ENCODE measurements around the gene PTPRF. TPM values are rescaled to one million over a fixed set of nuclear protein-coding genes. Genes with fewer than 3 reads are reported as not detected.
A peak's percentile ranks its signal among the peaks of the same experiment; 100 is the strongest.

The PTPRF gene
- total RNA-seq, 3 donors from 2014 or later (not counting 1 experiment from before 2014, with no cell fraction given) = 0.12 to 1.9 TPM; not detected in 1

DNA sequence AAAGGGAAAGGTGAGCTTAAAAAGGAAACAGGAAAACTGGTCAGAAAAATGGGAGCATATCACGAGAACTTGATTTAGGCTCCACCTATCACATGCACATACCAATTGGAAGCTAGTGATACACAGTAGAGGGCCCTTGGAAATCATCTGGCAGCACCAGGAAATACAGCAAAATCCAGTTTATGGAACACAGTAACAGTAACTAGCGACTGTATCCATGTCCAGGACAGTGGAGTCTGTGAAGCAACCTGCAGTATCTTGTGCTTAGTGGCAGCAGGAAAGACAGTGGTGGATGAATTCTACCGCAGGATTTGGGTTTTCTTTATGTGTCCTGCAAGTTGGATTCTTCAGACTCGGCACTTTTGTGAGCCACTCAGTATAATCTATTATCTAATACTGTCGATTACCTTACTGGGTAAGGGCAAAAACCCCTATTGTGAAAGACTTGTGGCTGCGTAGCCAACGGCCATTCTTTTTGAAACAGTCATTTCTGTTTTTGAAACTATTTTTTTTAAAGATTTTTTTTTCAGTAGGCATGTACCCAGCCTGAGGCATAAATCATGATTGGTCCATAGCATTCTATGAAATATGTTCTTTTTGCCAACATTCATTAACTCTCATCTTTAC lies 117.7 kb downstream of the PTPRF start:
- Mint-ChIP-seq H3K9me3 (no peaks in the 10 kb centered on the region), H3K36me3 (no peaks in the 10 kb centered on the region), H3K4me1 (peaks cover 27 to 34% of the 10 kb centered on the region in 2 donors), H3K27me3 (ENCODE audit: low read depth in 2 of 2) (peaks cover 7 to 11% of the 10 kb centered on the region in 2 donors), H3K27ac (peak overlapping the region; percentile 96 to 97), H3K4me3 (peak overlapping the region; percentile 99)
- no peak overlapping the region for H3K27ac ChIP-seq (ENCODE audit: low read length)
- H3K4me1 ChIP-seq (ENCODE audit: control insufficient read depth, insufficient read depth, low read length) = peaks cover 19% of the 10 kb centered on the region
- no peaks in the 10 kb centered on the region for H3K27me3 ChIP-seq (ENCODE audit: control insufficient read depth, insufficient read depth, low read length)
- peaks cover 2% of the 10 kb centered on the region for H3K36me3 ChIP-seq (ENCODE audit: control insufficient read depth, insufficient read depth, low read length)
- intact Hi-C loops (cut with micrococcal nuclease) = no loop called here
- ATAC-seq (no peak), DNase-seq (peak in 1 of 2 donors; percentile 16)
- 88% methylated on average over 7 of the region's 7 CpGs for WGBS (ENCODE audit: insufficient coverage)
- no peak overlapping the region for H3K4me3 ChIP-seq (ENCODE audit: low read length)
- no peaks in the 10 kb centered on the region for H3K9me3 ChIP-seq (ENCODE audit: control insufficient read depth, insufficient read depth, low read length)
- no peak for TF ChIP-seq CTCF (IDR thresholded peaks at IDR 0.05)

GRCh38 chr1:43648876-43649477 lies 118.3 kb downstream of the PTPRF start:
- Mint-ChIP-seq H3K27me3 (ENCODE audit: low read depth in 2 of 2) (peaks cover 6 to 11% of the 10 kb centered on the region in 2 donors), H3K9me3 (no peaks in the 10 kb centered on the region), H3K36me3 (no peaks in the 10 kb centered on the region), H3K4me1 (peaks cover 32 to 38% of the 10 kb centered on the region in 2 donors), H3K27ac (peak overlapping the region; percentile 96 to 97), H3K4me3 (peak overlapping the region; percentile 99)
- Histone ChIP-seq H3K4me1 (ENCODE audit: control insufficient read depth, insufficient read depth, low read length) (peaks cover 19% of the 10 kb centered on the region), H3K27me3 (ENCODE audit: control insufficient read depth, insufficient read depth, low read length) (no peaks in the 10 kb centered on the region), H3K9me3 (ENCODE audit: control insufficient read depth, insufficient read depth, low read length) (no peaks in the 10 kb centered on the region), H3K36me3 (ENCODE audit: control insufficient read depth, insufficient read depth, low read length) (peaks cover 9% of the 10 kb centered on the region), H3K4me3 (ENCODE audit: low read length) (peak overlapping the region; percentile 76), H3K27ac (ENCODE audit: low read length) (peak overlapping the region; percentile 83)
- WGBS (ENCODE audit: insufficient coverage) = 42% methylated on average over 12 of the region's 19 CpGs
- no peak for TF ChIP-seq CTCF (IDR thresholded peaks at IDR 0.05)
- intact Hi-C loops (cut with micrococcal nuclease) = no loop called here
- ATAC-seq (no peak), DNase-seq (peak in 1 of 2 donors; percentile 34)

DNA sequence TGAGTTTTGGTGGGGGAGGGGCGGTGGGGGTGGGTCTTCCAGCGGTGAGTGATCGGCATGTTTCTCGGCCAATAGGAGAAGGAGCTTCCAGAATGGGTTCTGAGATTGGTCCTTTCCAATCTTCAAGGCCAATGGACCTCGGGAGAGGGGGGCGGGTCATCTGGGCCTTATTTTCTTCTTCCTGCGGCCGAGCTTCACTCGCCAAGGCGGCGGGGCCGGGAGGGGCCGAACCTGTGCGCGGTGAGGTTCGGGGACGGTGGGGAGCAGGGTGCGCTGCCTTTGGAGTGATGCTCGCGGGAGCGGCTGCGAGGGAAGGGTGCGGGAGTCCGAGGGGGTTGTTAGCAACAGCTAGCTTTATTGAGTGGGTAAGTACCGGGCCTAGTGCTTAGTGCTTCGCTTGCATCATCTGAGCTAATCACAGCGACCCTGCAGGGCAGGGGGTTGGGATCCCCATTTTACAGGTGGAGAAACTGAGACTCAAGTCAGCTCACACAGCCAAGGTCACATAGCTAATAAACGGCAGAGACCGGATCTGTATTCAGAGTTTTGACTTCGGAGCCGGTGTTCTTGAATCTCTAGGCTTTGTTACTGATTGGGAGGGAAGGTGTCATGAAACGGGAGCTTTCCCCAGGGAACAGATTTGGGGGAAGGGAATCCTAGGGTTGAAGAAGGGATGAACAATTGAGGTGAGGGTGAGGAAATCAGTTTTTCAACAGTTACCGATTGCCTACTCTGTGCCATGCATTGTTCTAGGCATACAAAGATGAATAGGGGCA lies 119.8 kb downstream of the PTPRF start:
- ATAC-seq = peak; percentile 76 to 86 (median 77)
- Histone ChIP-seq H3K4me3 (ENCODE audit: low read length) (peak overlapping the region; percentile 76), H3K36me3 (ENCODE audit: control insufficient read depth, insufficient read depth, low read length) (peaks cover 21% of the 10 kb centered on the region), H3K4me1 (ENCODE audit: control insufficient read depth, insufficient read depth, low read length) (peaks cover 19% of the 10 kb centered on the region), H3K9me3 (ENCODE audit: control insufficient read depth, insufficient read depth, low read length) (no peaks in the 10 kb centered on the region), H3K27ac (ENCODE audit: low read length) (peak overlapping the region; percentile 83), H3K27me3 (ENCODE audit: control insufficient read depth, insufficient read depth, low read length) (no peaks in the 10 kb centered on the region)
- peaks cover 1% of the 10 kb centered on the region for H3K36me3 Mint-ChIP-seq
- TF ChIP-seq CTCF (IDR thresholded peaks at IDR 0.05) = no peak
- peaks cover 1 to 6% of the 10 kb centered on the region in 2 donors for H3K27me3 Mint-ChIP-seq (ENCODE audit: low read depth in 2 of 2)
- peaks cover 32 to 38% of the 10 kb centered on the region in 2 donors for H3K4me1 Mint-ChIP-seq
- WGBS (ENCODE audit: insufficient coverage) = under 1% methylated on average over 33 of the region's 33 CpGs
- peak overlapping the region; percentile 99 for H3K4me3 Mint-ChIP-seq
- intact Hi-C loops (cut with micrococcal nuclease) = loop anchor here (2.0 kb wide), 1 partner anchor 56 kb away; the partner anchor contains the start of gene ST3GAL3
- no peaks in the 10 kb centered on the region for H3K9me3 Mint-ChIP-seq
- peak; percentile 85 to 97 for DNase-seq
- H3K27ac Mint-ChIP-seq = peak overlapping the region; percentile 96 to 97
